CD8-positive, alpha-beta memory T cell (primary cell): Measurements from ENCODE around the gene NPTXR. TPM values are rescaled to one million over a fixed set of nuclear protein-coding genes. Genes with fewer than 3 reads are reported as not detected.

Experiments
- CTCF ChIA-PET: fragments of 350-600 bp; sonication (Branson Sonifier 250); formaldehyde crosslinking; loops from one replicate; lab custom pipeline; 2021; ENCODE audit warnings: antibody characterized with exemption; lab: Charles Lee
- POLR2A ChIA-PET: fragments of 350-600 bp; sonication (Branson Sonifier 250); formaldehyde crosslinking; loops from one replicate; lab custom pipeline; 2021; ENCODE audit warnings: antibody characterized with exemption; lab: Charles Lee
- DNase-seq, 5 donors: peaks; one replicate each; pipeline versions ENCODE4 v3.0.0 to v3.0.0-alpha.2; 2020 to 2022; ENCODE audit warnings: mixed read lengths in 1 of 5
- H3K27ac ChIP-seq: one replicate; pipeline ENCODE4 v1.7.0; 2013; ENCODE audit warnings: low read depth, mild to moderate bottlenecking, low read length, moderate library complexity
- H3K27me3 ChIP-seq: 2 replicates; pipeline ENCODE4 v1.7.0; 2013; ENCODE audit warnings: low read length, mild to moderate bottlenecking; ENCODE audit not compliant: insufficient read depth, poor library complexity, severe bottlenecking
- H3K36me3 ChIP-seq: 2 replicates; pipeline ENCODE4 v1.7.0; 2013; ENCODE audit warnings: mild to moderate bottlenecking, low read length, moderate library complexity; ENCODE audit not compliant: insufficient read depth
- H3K4me1 ChIP-seq: 2 replicates; pipeline ENCODE4 v1.7.0; 2013; ENCODE audit warnings: mild to moderate bottlenecking, low read length, moderate library complexity; ENCODE audit not compliant: insufficient read depth
- H3K4me3 ChIP-seq: 2 replicates; pipeline ENCODE4 v1.7.0; 2013; ENCODE audit warnings: mild to moderate bottlenecking, low read length
- H3K9me3 ChIP-seq: 2 replicates; pipeline ENCODE4 v1.7.0; 2013; ENCODE audit warnings: mild to moderate bottlenecking, low read length
- H3K27ac Mint-ChIP-seq, 8 donors: one replicate each; pipeline ENCODE4 v1.8.0; 2020 to 2021; ENCODE audit warnings: mixed read lengths in 8 of 8, mild to moderate bottlenecking in 6 of 8, inconsistent platforms in 3 of 8, moderate library complexity in 3 of 8
- H3K27me3 Mint-ChIP-seq, 2 donors: one replicate each; pipeline ENCODE4 v1.8.0; 2020 to 2021; ENCODE audit warnings: mixed read lengths in 2 of 2, mild to moderate bottlenecking in 1 of 2, moderate library complexity in 1 of 2
- H3K36me3 Mint-ChIP-seq, 3 donors: one replicate each; pipeline ENCODE4 v1.8.0; 2020 to 2021; ENCODE audit warnings: mixed read lengths in 3 of 3, inconsistent platforms in 1 of 3, mild to moderate bottlenecking in 1 of 3
- H3K4me1 Mint-ChIP-seq, 3 donors: one replicate each; pipeline ENCODE4 v1.8.0; 2020 to 2021; ENCODE audit warnings: mixed read lengths in 3 of 3, inconsistent platforms in 1 of 3, mild to moderate bottlenecking in 1 of 3
- H3K4me3 Mint-ChIP-seq, 7 donors: one replicate each; pipeline ENCODE4 v1.8.0; 2020 to 2021; ENCODE audit warnings: mixed read lengths in 7 of 7, mild to moderate bottlenecking in 6 of 7, moderate library complexity in 4 of 7, inconsistent platforms in 2 of 7
- H3K9me3 Mint-ChIP-seq, 5 donors: one replicate each; pipeline ENCODE4 v1.8.0; 2020 to 2022; ENCODE audit warnings: mixed read lengths in 5 of 5, mild to moderate bottlenecking in 3 of 5, moderate library complexity in 2 of 5, inconsistent platforms in 1 of 5
- polyA plus RNA-seq: library from polyadenylated mRNA; unstranded; fragments of 300-500 nt; fragmentation: Illumina TruSeq; gene quantifications from one replicate; pipeline ENCODE4 v1.2.3, GENCODE V29; 2021
- total RNA-seq, 2 experiments: library from RNA; stranded (reverse); gene quantifications; one replicate each; pipeline ENCODE4 v1.2.3, GENCODE V29; 2021

NPTXR gene
- total and polyA plus RNA-seq, 3 experiments from 2014 or later, result 1.0 to 6.3 (median 5.9) TPM

GRCh38 chr22:38832005-38832978 is 11.5 kb downstream of the NPTXR start:
- Mint-ChIP-seq H3K9me3 (no peaks in the 10 kb centered on the region), H3K4me3 (no peak overlapping the region), H3K4me1 (peaks cover 0 to 2% (median 0%) of the 10 kb centered on the region in 3 donors), H3K27me3 (peaks cover 0 to 5% of the 10 kb centered on the region in 2 donors), H3K27ac (no peak overlapping the region), H3K36me3 (peaks cover 0 to 2% (median 0%) of the 10 kb centered on the region in 3 donors)
- no peaks in the 10 kb centered on the region for H3K27me3 ChIP-seq
- no peak overlapping the region for H3K4me3 ChIP-seq
- no peak overlapping the region for H3K27ac ChIP-seq
- no peak for DNase-seq
- no peaks in the 10 kb centered on the region for H3K9me3 ChIP-seq
- no peaks in the 10 kb centered on the region for H3K4me1 ChIP-seq
- CTCF ChIA-PET, result interaction anchor here (0.6 to 2.3 kb wide), 2 partner anchors 11 to 1121 kb away, joined by 3 to 8 read pairs; no protein-coding TSS in a partner anchor
- POLR2A ChIA-PET, result no interaction called here
- H3K36me3 ChIP-seq, result no peaks in the 10 kb centered on the region

GRCh38 chr22:38831166-38831945 is 12.5 kb downstream of the NPTXR start:
- Mint-ChIP-seq H3K27me3 (peaks cover 0 to 5% of the 10 kb centered on the region in 2 donors), H3K4me1 (no peaks in the 10 kb centered on the region), H3K36me3 (peaks cover 0 to 5% (median 0%) of the 10 kb centered on the region in 3 donors), H3K9me3 (no peaks in the 10 kb centered on the region), H3K27ac (peak overlapping the region in 1 of 8 donors; percentile 77), H3K4me3 (no peak overlapping the region)
- Histone ChIP-seq H3K36me3 (no peaks in the 10 kb centered on the region), H3K4me3 (no peak overlapping the region), H3K4me1 (no peaks in the 10 kb centered on the region), H3K9me3 (no peaks in the 10 kb centered on the region), H3K27me3 (no peaks in the 10 kb centered on the region), H3K27ac (no peak overlapping the region)
- CTCF ChIA-PET, result no interaction called here
- POLR2A ChIA-PET, result no interaction called here
- DNase-seq, result no peak

GRCh38 chr22:38830845-38831108 is 13.1 kb downstream of the NPTXR start:
- Mint-ChIP-seq H3K9me3 (no peaks in the 10 kb centered on the region), H3K4me3 (no peak overlapping the region), H3K27ac (no peak overlapping the region), H3K4me1 (no peaks in the 10 kb centered on the region), H3K36me3 (peaks cover 0 to 5% (median 0%) of the 10 kb centered on the region in 3 donors), H3K27me3 (peaks cover 0 to 4% of the 10 kb centered on the region in 2 donors)
- Histone ChIP-seq H3K4me3 (no peak overlapping the region), H3K36me3 (no peaks in the 10 kb centered on the region), H3K27me3 (no peaks in the 10 kb centered on the region), H3K9me3 (no peaks in the 10 kb centered on the region), H3K27ac (no peak overlapping the region), H3K4me1 (no peaks in the 10 kb centered on the region)
- DNase-seq, result no peak
- POLR2A ChIA-PET, result no interaction called here
- CTCF ChIA-PET, result no interaction called here

- DNase-seq, result no peak
- no peaks in the 10 kb centered on the region for H3K4me1 Mint-ChIP-seq
- H3K4me1 ChIP-seq, result no peaks in the 10 kb centered on the region
- ChIA-PET POLR2A (no interaction called here), CTCF (no interaction called here)
- no peak overlapping the region for H3K4me3 ChIP-seq
- H3K27me3 ChIP-seq, result no peaks in the 10 kb centered on the region
- no peaks in the 10 kb centered on the region for H3K9me3 Mint-ChIP-seq
- H3K27me3 Mint-ChIP-seq, result peaks cover 0 to 3% of the 10 kb centered on the region in 2 donors
- H3K36me3 ChIP-seq, result no peaks in the 10 kb centered on the region
- H3K27ac Mint-ChIP-seq, result peak overlapping the region in 1 of 8 donors; percentile 32
- no peak overlapping the region for H3K27ac ChIP-seq
- peaks cover 0 to 5% (median 0%) of the 10 kb centered on the region in 3 donors for H3K36me3 Mint-ChIP-seq
- no peaks in the 10 kb centered on the region for H3K9me3 ChIP-seq
- H3K4me3 Mint-ChIP-seq, result no peak overlapping the region
Measured at GRCh38 chr22:38830026-38830844, 13.6 kb downstream of the NPTXR start.

GRCh38 chr22:38829485-38829884 is 14.3 kb downstream of the NPTXR start:
- peaks cover 0 to 5% (median 0%) of the 10 kb centered on the region in 3 donors for H3K36me3 Mint-ChIP-seq
- no peaks in the 10 kb centered on the region for H3K9me3 ChIP-seq
- no peaks in the 10 kb centered on the region for H3K36me3 ChIP-seq
- H3K27me3 Mint-ChIP-seq, result peaks cover 0 to 3% of the 10 kb centered on the region in 2 donors
- peaks cover 0 to 1% (median 0%) of the 10 kb centered on the region in 5 donors for H3K9me3 Mint-ChIP-seq
- H3K4me3 Mint-ChIP-seq, result no peak overlapping the region
- POLR2A ChIA-PET, result no interaction called here
- no peak overlapping the region for H3K27ac ChIP-seq
- H3K27ac Mint-ChIP-seq, result no peak overlapping the region
- no peaks in the 10 kb centered on the region for H3K4me1 ChIP-seq
- CTCF ChIA-PET, result interaction anchor here (1.3 kb wide), 1 partner anchor 9 kb away, joined by 3 read pairs; no protein-coding TSS in a partner anchor
- H3K4me1 Mint-ChIP-seq, result no peaks in the 10 kb centered on the region
- DNase-seq, result no peak
- H3K27me3 ChIP-seq, result no peaks in the 10 kb centered on the region
- H3K4me3 ChIP-seq, result no peak overlapping the region

- H3K4me1 ChIP-seq, result no peaks in the 10 kb centered on the region
- no peak overlapping the region for H3K4me3 ChIP-seq
- Mint-ChIP-seq H3K27me3 (peaks cover 0 to 3% of the 10 kb centered on the region in 2 donors), H3K9me3 (peaks cover 0 to 3% (median 0%) of the 10 kb centered on the region in 5 donors), H3K27ac (no peak overlapping the region), H3K4me3 (no peak overlapping the region), H3K36me3 (peaks cover 0 to 8% (median 0%) of the 10 kb centered on the region in 3 donors), H3K4me1 (no peaks in the 10 kb centered on the region)
- no peaks in the 10 kb centered on the region for H3K27me3 ChIP-seq
- H3K36me3 ChIP-seq, result no peaks in the 10 kb centered on the region
- no peak overlapping the region for H3K27ac ChIP-seq
- DNase-seq, result no peak
- no peaks in the 10 kb centered on the region for H3K9me3 ChIP-seq
- CTCF ChIA-PET, result interaction anchor here (1.3 to 1.4 kb wide), 2 partner anchors 9 to 14 kb away, joined by 3 to 4 read pairs; no protein-coding TSS in a partner anchor
- POLR2A ChIA-PET, result interaction anchor here (0.5 kb wide), 1 partner anchor 757 kb away, joined by 4 read pairs; no protein-coding TSS in a partner anchor
Measured at GRCh38 chr22:38828616-38829205, 15.1 kb downstream of the NPTXR start.

- no peak for DNase-seq
- H3K4me1 Mint-ChIP-seq, result no peaks in the 10 kb centered on the region
- POLR2A ChIA-PET, result interaction anchor here (0.5 kb wide), 1 partner anchor 757 kb away, joined by 4 read pairs; no protein-coding TSS in a partner anchor
- H3K27me3 Mint-ChIP-seq, result peaks cover 0 to 3% of the 10 kb centered on the region in 2 donors
- Histone ChIP-seq H3K36me3 (no peaks in the 10 kb centered on the region), H3K4me3 (no peak overlapping the region), H3K27ac (no peak overlapping the region), H3K27me3 (no peaks in the 10 kb centered on the region), H3K4me1 (no peaks in the 10 kb centered on the region), H3K9me3 (no peaks in the 10 kb centered on the region)
- CTCF ChIA-PET, result interaction anchor here (1.3 to 1.4 kb wide), 2 partner anchors 10 to 15 kb away, joined by 3 to 4 read pairs; no protein-coding TSS in a partner anchor
- no peak overlapping the region for H3K27ac Mint-ChIP-seq
- peaks cover 0 to 9% (median 2%) of the 10 kb centered on the region in 3 donors for H3K36me3 Mint-ChIP-seq
- no peak overlapping the region for H3K4me3 Mint-ChIP-seq
- peaks cover 0 to 3% (median 0%) of the 10 kb centered on the region in 5 donors for H3K9me3 Mint-ChIP-seq
Measured at GRCh38 chr22:38828191-38828590, 15.6 kb downstream of the NPTXR start.
